Measurements from ENCODE around the gene RAVER1.

DNA sequence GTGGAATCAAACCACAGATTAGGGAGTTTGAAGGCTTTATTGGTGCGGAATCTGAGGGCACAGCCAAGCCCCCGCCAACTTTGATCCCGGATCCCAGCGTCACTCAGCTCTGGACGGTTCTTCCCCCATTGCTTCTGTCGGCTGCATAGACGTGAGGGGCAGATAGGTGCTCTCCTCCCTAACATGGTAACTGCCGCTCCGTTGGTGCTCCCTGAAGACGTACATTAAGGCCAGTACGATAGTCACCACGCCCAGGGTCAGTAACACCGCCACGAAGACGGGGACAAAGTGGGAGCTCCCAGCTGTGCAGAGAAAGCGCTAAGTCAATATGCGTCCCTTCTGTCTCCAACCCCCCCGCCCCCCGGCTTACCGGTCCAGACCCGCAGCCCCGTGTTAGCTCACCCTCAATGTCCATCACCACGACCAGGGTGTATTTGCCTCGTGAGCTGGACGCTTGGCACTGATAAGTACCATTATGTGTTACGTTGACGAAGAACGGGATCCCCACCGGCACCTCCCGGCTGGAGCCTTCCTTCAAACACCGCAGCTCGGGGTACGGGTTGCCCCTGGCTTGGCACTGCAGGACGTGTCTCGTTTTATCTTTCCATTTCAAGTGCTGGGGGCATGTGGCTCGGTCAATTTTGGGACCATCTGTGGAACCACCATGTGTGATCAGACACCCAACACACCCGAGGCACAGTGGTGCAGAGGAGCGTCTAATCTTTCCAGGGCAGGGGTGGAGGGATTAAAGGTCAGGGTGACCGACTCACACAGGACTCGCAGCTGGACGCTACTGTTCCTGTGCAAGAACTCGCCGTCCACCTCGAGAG is 644 bp upstream of the RAVER1 start:
- no peak for TF ChIP-seq TAF1 (IDR thresholded peaks at IDR 0.05; ENCODE audit: low read depth, low read length)
- TF ChIP-seq POLR2AphosphoS5 (IDR thresholded peaks at IDR 0.05; ENCODE audit: low read depth, low read length): no peak
- no peak for TF ChIP-seq POLR2A (IDR thresholded peaks at IDR 0.05; ENCODE audit: low read depth, low read length)
- TF ChIP-seq PAX5 (IDR thresholded peaks at IDR 0.05; ENCODE audit: insufficient read depth, low read length, severe bottlenecking): no peak
